Measurements from ENCODE around the gene HAUS8. TPM values are rescaled to one million over a fixed set of nuclear protein-coding genes. Genes with fewer than 3 reads are reported as not detected.

Gene HAUS8
- total RNA-seq, 1 experiment from 2014 or later: 30.6 TPM

DNA sequence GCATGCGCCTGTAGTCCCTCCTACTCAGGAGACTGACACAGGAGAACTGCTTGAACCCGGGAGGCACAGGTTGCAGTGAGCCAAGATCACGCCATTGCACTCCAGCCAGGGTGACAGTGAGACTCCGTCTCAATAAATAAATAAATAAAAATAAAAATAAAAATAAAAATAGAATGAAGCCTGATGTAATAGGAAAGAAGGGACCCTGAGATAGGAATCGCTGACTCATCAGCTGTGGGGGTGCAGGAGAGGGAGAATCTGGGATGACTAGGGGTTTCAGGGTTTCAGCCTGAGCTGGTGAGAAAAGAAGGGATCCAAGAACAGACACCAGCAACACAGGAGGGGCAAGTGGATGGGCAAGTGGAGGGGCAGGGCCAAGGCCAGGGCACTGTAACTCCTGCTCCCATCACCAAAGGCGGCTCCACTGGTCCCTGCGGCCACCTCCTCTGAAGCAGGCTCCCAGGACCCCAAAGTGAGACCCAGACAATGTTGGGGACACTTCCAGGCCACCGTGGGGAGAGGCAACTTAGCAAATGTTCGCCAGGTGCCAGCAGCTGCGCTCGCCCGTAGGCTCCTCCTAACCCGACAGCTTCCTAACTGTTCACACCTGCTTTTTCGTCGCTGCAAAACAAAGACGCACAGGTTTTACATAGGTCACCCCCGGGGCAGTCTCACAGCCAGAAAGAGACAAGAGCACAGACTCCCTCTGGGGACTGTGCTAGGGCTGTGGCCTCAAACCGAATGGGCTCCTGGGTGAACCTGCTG is 1.2 kb downstream of the HAUS8 start:
- peak overlapping the region; percentile 88 for H3K4me3 Mint-ChIP-seq (ENCODE audit: unreplicated experiment)
- peaks cover 39% of the 10 kb centered on the region for H3K36me3 Mint-ChIP-seq (ENCODE audit: insufficient read depth, unreplicated experiment)
- ChIA-PET POLR2A (no interaction called here), CTCF (no interaction called here)
- BruUV-seq (replicated peaks): no TSS peak
- Histone ChIP-seq H3K9me3 (no peaks in the 10 kb centered on the region), H3K36me3 (ENCODE audit: control insufficient read depth, insufficient read depth, low read length) (no peaks in the 10 kb centered on the region; the same call in 1 of the 2 replicates), H3K4me3 (ENCODE audit: low read depth, low read length) (peak overlapping the region; percentile 62), H3K27me3 (replicated peaks; ENCODE audit: control insufficient read depth, insufficient read depth, low read length) (no peaks in the 10 kb centered on the region), H3K4me1 (no peaks in the 10 kb centered on the region)
- no peak for DNase-seq
- no peak for TF ChIP-seq CTCF (IDR thresholded peaks at IDR 0.05; ENCODE audit: insufficient read depth in 1 of 2, low read depth in 1 of 2, low read length in 1 of 2, severe bottlenecking in 1 of 2, unreplicated experiment in 1 of 2)
- H3K9me3 Mint-ChIP-seq (ENCODE audit: unreplicated experiment): no peaks in the 10 kb centered on the region
- intact Hi-C loops (cut with micrococcal nuclease; ENCODE audit: unreplicated experiment): no loop called here
- H3K27ac Mint-ChIP-seq (ENCODE audit: unreplicated experiment): peak overlapping the region; percentile 92
- H3K27me3 Mint-ChIP-seq (ENCODE audit: insufficient read depth, unreplicated experiment): no peaks in the 10 kb centered on the region
- peaks cover 6% of the 10 kb centered on the region for H3K4me1 Mint-ChIP-seq (ENCODE audit: low read depth, unreplicated experiment)

GRCh38 chr19:17070912-17071311 is 4.3 kb downstream of the HAUS8 start:
- H3K9me3 Mint-ChIP-seq (ENCODE audit: unreplicated experiment): no peaks in the 10 kb centered on the region
- CTCF ChIA-PET: no interaction called here

GRCh38 chr19:17070421-17070820 is 4.8 kb downstream of the HAUS8 start:
- DNase-seq: no peak
- Histone ChIP-seq H3K9me3 (no peaks in the 10 kb centered on the region), H3K36me3 (ENCODE audit: control insufficient read depth, insufficient read depth, low read length) (no peaks in the 10 kb centered on the region; the same call in none of the 2 replicates), H3K4me1 (no peaks in the 10 kb centered on the region), H3K4me3 (ENCODE audit: low read depth, low read length) (no peak overlapping the region), H3K27me3 (replicated peaks; ENCODE audit: control insufficient read depth, insufficient read depth, low read length) (no peaks in the 10 kb centered on the region)
- intact Hi-C loops (cut with micrococcal nuclease; ENCODE audit: unreplicated experiment): no loop called here
- H3K4me1 Mint-ChIP-seq (ENCODE audit: low read depth, unreplicated experiment): peaks cover 6% of the 10 kb centered on the region
- CTCF ChIA-PET: no interaction called here
- no peak for TF ChIP-seq CTCF (IDR thresholded peaks at IDR 0.05; ENCODE audit: insufficient read depth in 1 of 2, low read depth in 1 of 2, low read length in 1 of 2, severe bottlenecking in 1 of 2, unreplicated experiment in 1 of 2)
- H3K9me3 Mint-ChIP-seq (ENCODE audit: unreplicated experiment): no peaks in the 10 kb centered on the region
- H3K27ac Mint-ChIP-seq (ENCODE audit: unreplicated experiment): no peak overlapping the region
- peaks cover 57% of the 10 kb centered on the region for H3K36me3 Mint-ChIP-seq (ENCODE audit: insufficient read depth, unreplicated experiment)
- no peaks in the 10 kb centered on the region for H3K27me3 Mint-ChIP-seq (ENCODE audit: insufficient read depth, unreplicated experiment)
- BruUV-seq (replicated peaks): no TSS peak
- POLR2A ChIA-PET: no interaction called here
- H3K4me3 Mint-ChIP-seq (ENCODE audit: unreplicated experiment): no peak overlapping the region

More at GRCh38 chr19:17070912-17071311, 4.3 kb downstream of the HAUS8 start:
- Histone ChIP-seq H3K27me3 (replicated peaks; ENCODE audit: control insufficient read depth, insufficient read depth, low read length) (no peaks in the 10 kb centered on the region), H3K36me3 (ENCODE audit: control insufficient read depth, insufficient read depth, low read length) (no peaks in the 10 kb centered on the region; the same call in none of the 2 replicates), H3K4me3 (ENCODE audit: low read depth, low read length) (no peak overlapping the region), H3K4me1 (no peaks in the 10 kb centered on the region), H3K9me3 (no peaks in the 10 kb centered on the region)
- DNase-seq: no peak
- intact Hi-C loops (cut with micrococcal nuclease; ENCODE audit: unreplicated experiment): no loop called here
- POLR2A ChIA-PET: no interaction called here
- Mint-ChIP-seq H3K4me3 (ENCODE audit: unreplicated experiment) (no peak overlapping the region), H3K27me3 (ENCODE audit: insufficient read depth, unreplicated experiment) (no peaks in the 10 kb centered on the region), H3K27ac (ENCODE audit: unreplicated experiment) (no peak overlapping the region), H3K36me3 (ENCODE audit: insufficient read depth, unreplicated experiment) (peaks cover 58% of the 10 kb centered on the region), H3K4me1 (ENCODE audit: low read depth, unreplicated experiment) (peaks cover 6% of the 10 kb centered on the region)
- BruUV-seq (replicated peaks): no TSS peak
- no peak for TF ChIP-seq CTCF (IDR thresholded peaks at IDR 0.05; ENCODE audit: insufficient read depth in 1 of 2, low read depth in 1 of 2, low read length in 1 of 2, severe bottlenecking in 1 of 2, unreplicated experiment in 1 of 2)
